Prostate gland (tissue), 2 donors: Measurements from ENCODE around the gene ADAMTS17.

Experiments used
- CTCF ChIP-seq, 4 experiments: fragments of 200-600 bp in 2 of 4; fragments of 450-650 bp in 2 of 4; sonication (generic) in 2 of 4; IDR thresholded peaks; 1 replicate in 3 of 4; 2 replicates in 1 of 4; pipeline ENCODE4 v1.5.1; 2016 to 2019; ENCODE audit warnings: antibody characterized with exemption in 4 of 4, mild to moderate bottlenecking in 2 of 4, moderate library complexity in 2 of 4
- POLR2A ChIP-seq: fragments of 450-650 bp; IDR thresholded peaks from one replicate; pipeline ENCODE4 v1.6.1; 2016; ENCODE audit warnings: antibody characterized with exemption, mild to moderate bottlenecking
- POLR2AphosphoS5 ChIP-seq: sonication (generic); formaldehyde crosslinking; IDR thresholded peaks from one replicate; pipeline ENCODE4 v1.6.1; 2017; ENCODE audit warnings: antibody characterized with exemption

GRCh38 chr15:100101426-100102089 is 240.2 kb downstream of the ADAMTS17 start:
- TF ChIP-seq POLR2A (no peak), CTCF (IDR thresholded peaks at IDR 0.05) (no peak), POLR2AphosphoS5 (no peak)
